ENCODE measurements around the gene AMY1A. TPM values are rescaled to one million over a fixed set of nuclear protein-coding genes. Genes with fewer than 3 reads are reported as not detected.
"Not testable (repeated sequence)": the region's sequence is repeated elsewhere in the genome, so short reads cannot be mapped to it uniquely, and the experiment has no call there.

AMY1A gene
- not detected for polyA plus RNA-seq (2013)

GRCh38 chr1:103655460-103655859, at the start of gene AMY1A:
Gene AMY1A, plus strand, starts transcription at chr1:103655760. Its CDS starts 571 bp downstream, at chr1:103656331.
- POLR2A ChIA-PET, CTCF ChIA-PET: not testable (repeated sequence)

DNA sequence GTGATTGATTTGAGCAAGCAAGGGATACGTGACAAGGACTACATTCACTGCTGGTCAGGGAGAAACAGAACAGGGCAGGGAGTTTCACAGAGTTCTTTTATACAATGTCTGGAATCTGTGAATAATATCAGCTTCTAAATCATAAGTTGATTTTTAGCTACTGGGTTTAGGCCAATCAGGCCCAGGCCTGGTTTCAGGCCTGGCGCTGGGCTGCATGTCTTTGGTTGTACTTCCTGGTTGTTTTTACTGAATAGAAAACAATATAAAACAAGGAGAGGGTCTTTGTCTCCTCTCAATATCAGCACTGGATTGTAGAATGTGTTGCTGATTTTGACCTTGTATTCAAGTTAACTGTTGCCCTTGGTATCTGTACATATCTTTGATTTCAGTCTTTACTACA, 39.2 kb upstream of the AMY1A start:
- H3K9me3 ChIP-seq (ENCODE audit: control extremely low read depth in 1 of 5, control insufficient read depth in 4 of 5, insufficient read depth in 2 of 5, low read depth in 1 of 5, low read length in 4 of 5), result no peaks in the 10 kb centered on the region
- DNase-seq, result no peak
- H3K36me3 ChIP-seq (ENCODE audit: control insufficient read depth in 4 of 4, insufficient read depth in 4 of 4, low read length in 3 of 4), result no peaks in the 10 kb centered on the region
- POLR2A ChIA-PET, result no interaction called here
- H3K27me3 ChIP-seq (replicated peaks in 2 of 5; ENCODE audit: control insufficient read depth in 4 of 5, insufficient read depth in 5 of 5, low read length in 4 of 5), result no peaks in the 10 kb centered on the region
- CTCF ChIA-PET, result no interaction called here
- 88% methylated on average over 1 of the region's 2 CpGs for WGBS (ENCODE audit: insufficient coverage)
- H3K4me3 ChIP-seq (ENCODE audit: control insufficient read depth in 1 of 7, extremely low read depth in 1 of 7, insufficient read depth in 4 of 7, low read depth in 2 of 7, low read length in 6 of 7), result no peak overlapping the region
- H3K27ac ChIP-seq (ENCODE audit: insufficient read depth in 1 of 2, low read depth in 1 of 2, low read length in 2 of 2, poor library complexity in 1 of 2, severe bottlenecking in 2 of 2), result no peak overlapping the region
- no peaks in the 10 kb centered on the region for H3K4me1 ChIP-seq (ENCODE audit: control extremely low read depth in 1 of 4, control insufficient read depth in 4 of 4, insufficient read depth in 4 of 4, low read length in 3 of 4)

More at GRCh38 chr1:103655460-103655859, at the start of gene AMY1A:
- no CpG with 5 or more reads among the region's 5 CpGs for WGBS (ENCODE audit: insufficient coverage)
- H3K27me3 ChIP-seq (replicated peaks in 2 of 5; ENCODE audit: control insufficient read depth in 4 of 5, insufficient read depth in 5 of 5, low read length in 4 of 5); H3K4me3 ChIP-seq (ENCODE audit: control insufficient read depth in 1 of 7, extremely low read depth in 1 of 7, insufficient read depth in 4 of 7, low read depth in 2 of 7, low read length in 6 of 7); H3K36me3 ChIP-seq (ENCODE audit: control insufficient read depth in 4 of 4, insufficient read depth in 4 of 4, low read length in 3 of 4); DNase-seq; H3K27ac ChIP-seq (ENCODE audit: insufficient read depth in 1 of 2, low read depth in 1 of 2, low read length in 2 of 2, poor library complexity in 1 of 2, severe bottlenecking in 2 of 2); H3K9me3 ChIP-seq (ENCODE audit: control extremely low read depth in 1 of 5, control insufficient read depth in 4 of 5, insufficient read depth in 2 of 5, low read depth in 1 of 5, low read length in 4 of 5); H3K4me1 ChIP-seq (ENCODE audit: control extremely low read depth in 1 of 4, control insufficient read depth in 4 of 4, insufficient read depth in 4 of 4, low read length in 3 of 4): not testable (repeated sequence)

DNA sequence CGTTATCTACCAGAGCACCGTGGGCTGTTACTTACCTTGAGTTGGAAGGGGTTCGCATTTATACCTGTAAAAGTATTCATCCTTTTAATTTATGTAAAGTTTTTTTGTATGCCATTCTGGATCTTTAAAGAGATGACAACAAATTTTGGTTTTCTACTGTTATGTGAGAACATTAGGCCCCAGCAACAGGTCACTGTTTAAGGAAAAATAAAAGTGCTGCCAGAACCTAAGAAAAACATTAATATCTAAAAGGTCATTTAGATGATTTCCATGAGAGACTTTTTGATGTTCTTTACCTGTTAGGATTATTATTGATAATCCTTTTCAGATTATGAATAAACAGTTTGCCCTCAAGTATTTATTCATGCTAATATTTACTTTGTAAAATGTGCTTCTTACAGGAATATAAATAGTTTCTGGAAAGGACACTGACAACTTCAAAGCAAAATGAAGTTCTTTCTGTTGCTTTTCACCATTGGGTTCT, 38.5 kb upstream of the AMY1A start, which contains the start of gene AMY2A:
TSS of gene AMY2A (plus strand) at position 434 of the 484 bp plus-strand sequence. CDS start at position 448, 14 bp downstream.
- DNase-seq; POLR2A ChIA-PET; H3K36me3 ChIP-seq (ENCODE audit: control insufficient read depth in 4 of 4, insufficient read depth in 4 of 4, low read length in 3 of 4); H3K4me1 ChIP-seq (ENCODE audit: control extremely low read depth in 1 of 4, control insufficient read depth in 4 of 4, insufficient read depth in 4 of 4, low read length in 3 of 4); H3K4me3 ChIP-seq (ENCODE audit: control insufficient read depth in 1 of 7, extremely low read depth in 1 of 7, insufficient read depth in 4 of 7, low read depth in 2 of 7, low read length in 6 of 7); H3K27me3 ChIP-seq (replicated peaks in 2 of 5; ENCODE audit: control insufficient read depth in 4 of 5, insufficient read depth in 5 of 5, low read length in 4 of 5); H3K9me3 ChIP-seq (ENCODE audit: control extremely low read depth in 1 of 5, control insufficient read depth in 4 of 5, insufficient read depth in 2 of 5, low read depth in 1 of 5, low read length in 4 of 5); CTCF ChIA-PET; H3K27ac ChIP-seq (ENCODE audit: insufficient read depth in 1 of 2, low read depth in 1 of 2, low read length in 2 of 2, poor library complexity in 1 of 2, severe bottlenecking in 2 of 2): not testable (repeated sequence)
- WGBS (ENCODE audit: insufficient coverage), result no CpG with 5 or more reads among the region's 3 CpGs

DNA sequence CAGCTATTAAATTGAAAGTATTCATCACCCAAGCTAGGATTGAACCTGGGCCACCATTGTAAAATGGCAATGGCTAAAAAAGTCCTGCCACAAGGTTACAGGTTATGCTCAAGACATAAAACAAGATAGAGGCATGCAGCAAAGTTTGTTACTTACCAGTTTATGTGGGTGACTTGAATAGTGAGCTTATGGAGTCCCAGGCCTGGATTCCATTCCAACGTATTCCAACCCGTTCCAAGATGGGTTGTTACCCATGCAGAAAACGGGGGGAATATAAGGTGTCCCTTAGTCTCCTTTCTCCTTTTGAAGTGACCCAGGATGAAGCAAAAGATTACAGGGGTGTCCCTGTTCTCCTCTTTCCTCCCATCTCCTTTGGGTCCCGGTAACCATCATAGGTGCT, 28.1 kb upstream of the AMY1A start:
- H3K4me3 ChIP-seq (ENCODE audit: control insufficient read depth in 1 of 7, extremely low read depth in 1 of 7, insufficient read depth in 4 of 7, low read depth in 2 of 7, low read length in 6 of 7); DNase-seq; CTCF ChIA-PET; H3K9me3 ChIP-seq (ENCODE audit: control extremely low read depth in 1 of 5, control insufficient read depth in 4 of 5, insufficient read depth in 2 of 5, low read depth in 1 of 5, low read length in 4 of 5); H3K4me1 ChIP-seq (ENCODE audit: control extremely low read depth in 1 of 4, control insufficient read depth in 4 of 4, insufficient read depth in 4 of 4, low read length in 3 of 4); H3K27me3 ChIP-seq (replicated peaks in 2 of 5; ENCODE audit: control insufficient read depth in 4 of 5, insufficient read depth in 5 of 5, low read length in 4 of 5); H3K36me3 ChIP-seq (ENCODE audit: control insufficient read depth in 4 of 4, insufficient read depth in 4 of 4, low read length in 3 of 4); H3K27ac ChIP-seq (ENCODE audit: insufficient read depth in 1 of 2, low read depth in 1 of 2, low read length in 2 of 2, poor library complexity in 1 of 2, severe bottlenecking in 2 of 2); POLR2A ChIA-PET: not testable (repeated sequence)
- WGBS (ENCODE audit: insufficient coverage), result no CpG with 5 or more reads among the region's 4 CpGs

DNA sequence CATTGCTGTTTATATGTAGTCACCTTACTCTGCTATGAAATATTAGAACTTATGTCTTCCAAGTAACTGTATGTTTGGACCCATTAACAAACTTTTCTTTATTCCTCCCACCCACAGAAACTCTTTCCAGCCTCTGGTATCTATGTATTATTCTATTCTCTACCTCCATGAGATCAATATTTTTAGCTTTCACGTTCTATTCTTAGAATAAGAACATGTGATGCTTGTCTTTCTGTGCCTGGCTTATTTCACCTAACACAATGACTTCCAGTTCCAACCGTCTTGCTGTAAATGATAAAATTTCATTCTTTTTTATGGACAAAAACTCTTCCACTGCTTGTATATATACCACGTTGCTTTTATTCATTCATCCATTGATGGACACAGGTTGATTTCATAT, 14.4 kb upstream of the AMY1A start:
- POLR2A ChIA-PET; CTCF ChIA-PET; H3K9me3 ChIP-seq (ENCODE audit: control extremely low read depth in 1 of 5, control insufficient read depth in 4 of 5, insufficient read depth in 2 of 5, low read depth in 1 of 5, low read length in 4 of 5); H3K36me3 ChIP-seq (ENCODE audit: control insufficient read depth in 4 of 4, insufficient read depth in 4 of 4, low read length in 3 of 4); H3K27ac ChIP-seq (ENCODE audit: insufficient read depth in 1 of 2, low read depth in 1 of 2, low read length in 2 of 2, poor library complexity in 1 of 2, severe bottlenecking in 2 of 2); H3K27me3 ChIP-seq (replicated peaks in 2 of 5; ENCODE audit: control insufficient read depth in 4 of 5, insufficient read depth in 5 of 5, low read length in 4 of 5); H3K4me1 ChIP-seq (ENCODE audit: control extremely low read depth in 1 of 4, control insufficient read depth in 4 of 4, insufficient read depth in 4 of 4, low read length in 3 of 4); DNase-seq; H3K4me3 ChIP-seq (ENCODE audit: control insufficient read depth in 1 of 7, extremely low read depth in 1 of 7, insufficient read depth in 4 of 7, low read depth in 2 of 7, low read length in 6 of 7): not testable (repeated sequence)
- no CpG with 5 or more reads among the region's 3 CpGs for WGBS (ENCODE audit: insufficient coverage)

- H3K36me3 ChIP-seq (ENCODE audit: control insufficient read depth in 4 of 4, insufficient read depth in 4 of 4, low read length in 3 of 4); POLR2A ChIA-PET; H3K4me3 ChIP-seq (ENCODE audit: control insufficient read depth in 1 of 7, extremely low read depth in 1 of 7, insufficient read depth in 4 of 7, low read depth in 2 of 7, low read length in 6 of 7); DNase-seq; CTCF ChIA-PET; H3K27ac ChIP-seq (ENCODE audit: insufficient read depth in 1 of 2, low read depth in 1 of 2, low read length in 2 of 2, poor library complexity in 1 of 2, severe bottlenecking in 2 of 2); H3K4me1 ChIP-seq (ENCODE audit: control extremely low read depth in 1 of 4, control insufficient read depth in 4 of 4, insufficient read depth in 4 of 4, low read length in 3 of 4); H3K9me3 ChIP-seq (ENCODE audit: control extremely low read depth in 1 of 5, control insufficient read depth in 4 of 5, insufficient read depth in 2 of 5, low read depth in 1 of 5, low read length in 4 of 5); H3K27me3 ChIP-seq (replicated peaks in 2 of 5; ENCODE audit: control insufficient read depth in 4 of 5, insufficient read depth in 5 of 5, low read length in 4 of 5): not testable (repeated sequence)
- no CpG with 5 or more reads among the region's 3 CpGs for WGBS (ENCODE audit: insufficient coverage)
Measured at GRCh38 chr1:103643908-103644307, 11.7 kb upstream of the AMY1A start.

GRCh38 chr1:103650305-103650704, 5.3 kb upstream of the AMY1A start:
- H3K4me3 ChIP-seq (ENCODE audit: control insufficient read depth in 1 of 7, extremely low read depth in 1 of 7, insufficient read depth in 4 of 7, low read depth in 2 of 7, low read length in 6 of 7); POLR2A ChIA-PET; H3K27ac ChIP-seq (ENCODE audit: insufficient read depth in 1 of 2, low read depth in 1 of 2, low read length in 2 of 2, poor library complexity in 1 of 2, severe bottlenecking in 2 of 2); CTCF ChIA-PET; DNase-seq; H3K9me3 ChIP-seq (ENCODE audit: control extremely low read depth in 1 of 5, control insufficient read depth in 4 of 5, insufficient read depth in 2 of 5, low read depth in 1 of 5, low read length in 4 of 5); H3K4me1 ChIP-seq (ENCODE audit: control extremely low read depth in 1 of 4, control insufficient read depth in 4 of 4, insufficient read depth in 4 of 4, low read length in 3 of 4); H3K36me3 ChIP-seq (ENCODE audit: control insufficient read depth in 4 of 4, insufficient read depth in 4 of 4, low read length in 3 of 4); H3K27me3 ChIP-seq (replicated peaks in 2 of 5; ENCODE audit: control insufficient read depth in 4 of 5, insufficient read depth in 5 of 5, low read length in 4 of 5): not testable (repeated sequence)
- no CpG with 5 or more reads among the region's 3 CpGs for WGBS (ENCODE audit: insufficient coverage)

All from common myeloid progenitor, CD34-positive (primary cell).